Endothelial cell of umbilical vein (primary cell): ENCODE measurements around the gene EEF1AKMT4. TPM values are rescaled to one million over a fixed set of nuclear protein-coding genes. Genes with fewer than 3 reads are reported as not detected.

ENCODE experiments used
- BruUV-seq: library from RNA; stranded (reverse); fragments of 400-500 nt; replicated peaks from 2 replicates; lab custom pipeline; 2021; lab: Mats Ljungman, UMichigan
- CTCF ChIA-PET: fragments of 300-600, 350-600 bp; sonication (Branson Sonifier 250); formaldehyde crosslinking; loops from one replicate; lab custom pipeline; 2021; ENCODE audit warnings: antibody characterized with exemption, inconsistent platforms; lab: Charles Lee
- POLR2A ChIA-PET: fragments of 300-600, 350-600 bp; sonication (Branson Sonifier 250); formaldehyde crosslinking; loops from one replicate; lab custom pipeline; 2021; ENCODE audit warnings: antibody characterized with exemption, inconsistent platforms; lab: Charles Lee
- DNase-seq: peaks from one replicate; pipeline ENCODE4 v3.0.0-alpha.2; 2011; ENCODE audit warnings: low read depth, low spot score
- FAIRE-seq: peaks from 2 replicates; lab custom pipeline; 2011; peaks lifted over from hg19 to GRCh38; lab: Jason Lieb, UNC
- H2AFZ ChIP-seq: 2 replicates; pipeline ENCODE4 v1.6.0; 2012; ENCODE audit warnings: low read depth, low read length, control low read depth, inconsistent platforms
- H3K27ac ChIP-seq: 2 replicates; pipeline ENCODE4 v1.5.1; 2011; ENCODE audit warnings: low read depth, mild to moderate bottlenecking, control low read depth, low read length, moderate library complexity; ENCODE audit not compliant: insufficient read depth
- H3K27me3 ChIP-seq, 2 experiments: 2 replicates each; pipeline versions ENCODE4 v1.6.0 to v1.6.1; 2011; ENCODE audit warnings: low read length in 2 of 2, mixed read lengths in 1 of 2; ENCODE audit not compliant: control insufficient read depth in 2 of 2, insufficient read depth in 2 of 2
- H3K36me3 ChIP-seq, 2 experiments: 2 replicates in 1 of 2; 3 replicates in 1 of 2; pipeline ENCODE4 v1.5.1; 2011; ENCODE audit warnings: low read length in 2 of 2, mild to moderate bottlenecking in 1 of 2, moderate library complexity in 1 of 2; ENCODE audit not compliant: control insufficient read depth in 2 of 2, insufficient read depth in 2 of 2; ENCODE audit errors: extremely low read depth in 1 of 2
- H3K4me1 ChIP-seq: 3 replicates; pipeline ENCODE4 v1.5.1; 2011; ENCODE audit warnings: mild to moderate bottlenecking, low read length; ENCODE audit not compliant: control insufficient read depth, insufficient read depth; ENCODE audit errors: extremely low read depth
- H3K4me2 ChIP-seq: 2 replicates; pipeline ENCODE4 v1.6.1; 2011; ENCODE audit warnings: low read length, control low read depth, mixed read lengths; ENCODE audit not compliant: insufficient read depth
- H3K4me3 ChIP-seq, 3 experiments: fragments of 200-600 bp in 1 of 3; sonication (generic), shearing (Covaris generic) in 1 of 3; replicated peaks in 1 of 3; 2 replicates each; pipeline ENCODE4 v1.5.1; 2011 to 2016; ENCODE audit warnings: control low read depth in 3 of 3, low read length in 3 of 3, mild to moderate bottlenecking in 2 of 3, inconsistent platforms in 1 of 3, low read depth in 1 of 3, moderate library complexity in 1 of 3; ENCODE audit not compliant: insufficient read depth in 1 of 3
- H3K79me2 ChIP-seq: 2 replicates; pipeline ENCODE4 v1.6.0; 2012; ENCODE audit warnings: low read length, inconsistent platforms; ENCODE audit not compliant: control insufficient read depth, insufficient read depth
- H3K9ac ChIP-seq: replicated peaks from 2 replicates; pipeline ENCODE3; 2011; ENCODE audit warnings: low read length, control low read depth; ENCODE audit not compliant: insufficient read depth; ENCODE audit errors: extremely low read depth
- H3K9me1 ChIP-seq: replicated peaks from 3 replicates; pipeline ENCODE4 v1.6.0; 2011; ENCODE audit warnings: mild to moderate bottlenecking, low read length; ENCODE audit not compliant: control insufficient read depth, insufficient read depth; ENCODE audit errors: extremely low read depth
- H3K9me3 ChIP-seq: replicated peaks from 2 replicates; pipeline ENCODE4 v1.5.1; 2012; ENCODE audit warnings: low read length, inconsistent platforms; ENCODE audit not compliant: control insufficient read depth, insufficient read depth
- H4K20me1 ChIP-seq: replicated peaks from 2 replicates; pipeline ENCODE3; 2011; ENCODE audit warnings: mild to moderate bottlenecking, low read length; ENCODE audit not compliant: control insufficient read depth, insufficient read depth; ENCODE audit errors: extremely low read depth
- CTCF ChIP-seq, 2 donors: IDR thresholded peaks; 1 replicate in 1 of 2; 2 replicates in 1 of 2; pipeline ENCODE4 v1.5.1; 2011; ENCODE audit warnings: low read length in 2 of 2, mild to moderate bottlenecking in 2 of 2, moderate library complexity in 2 of 2, control low read depth in 1 of 2, inconsistent platforms in 1 of 2, low read depth in 1 of 2; ENCODE audit not compliant: insufficient read depth in 1 of 2; ENCODE audit errors: extremely low read depth in 1 of 2
- EZH2 ChIP-seq: IDR thresholded peaks from 2 replicates; pipeline ENCODE4 v1.6.1; 2012; ENCODE audit warnings: borderline replicate concordance, low read depth, mild to moderate bottlenecking, moderate library complexity, low read length, inconsistent platforms; ENCODE audit not compliant: severe bottlenecking
- FOS ChIP-seq: IDR thresholded peaks from 2 replicates; pipeline ENCODE4 v1.6.1; 2011; ENCODE audit warnings: mild to moderate bottlenecking, low read length, moderate library complexity, borderline replicate concordance; ENCODE audit not compliant: insufficient read depth
- GATA2 ChIP-seq: IDR thresholded peaks from 2 replicates; pipeline ENCODE4 v1.7.0; 2011; ENCODE audit warnings: low read depth, mild to moderate bottlenecking, moderate library complexity, mixed read lengths, low read length; ENCODE audit not compliant: insufficient read length, insufficient read depth
- JUN ChIP-seq: IDR thresholded peaks from 2 replicates; pipeline ENCODE4 v1.6.1; 2011; ENCODE audit warnings: borderline replicate concordance, low read depth; ENCODE audit not compliant: insufficient read length, insufficient read depth
- MAX ChIP-seq: IDR thresholded peaks from 2 replicates; pipeline ENCODE4 v1.6.1; 2011; ENCODE audit not compliant: insufficient read depth, insufficient read length
- MYC ChIP-seq: IDR thresholded peaks from one replicate; pipeline ENCODE4 v1.6.1; 2011; ENCODE audit warnings: mild to moderate bottlenecking, low read depth, low read length
- POLR2A ChIP-seq: IDR thresholded peaks from 2 replicates; pipeline ENCODE4 v1.6.1; 2012; ENCODE audit warnings: low read depth, mild to moderate bottlenecking, control low read depth, low read length
- POLR2AphosphoS5 ChIP-seq: IDR thresholded peaks from 2 replicates; pipeline ENCODE4 v1.6.1; 2012; ENCODE audit warnings: low read depth, mild to moderate bottlenecking, control low read depth, low read length, moderate library complexity; ENCODE audit not compliant: insufficient read depth
- dilution Hi-C: fragments of 300-500 bp; cut with MboI; formaldehyde crosslinking; loops from one replicate; pipeline ENCODE4 v1.15.0; 2019; ENCODE audit warnings: low sequenced_read_pairs; ENCODE audit not compliant: extremely low pct_ligation_motif_present
- intact Hi-C: fragments of 100-400 bp; cut with micrococcal nuclease; formaldehyde crosslinking; loops from one replicate; pipeline ENCODE4 v1.10.0; 2022
- polyA plus RNA-seq, 4 experiments: library from polyadenylated mRNA; depleted of rRNA in 3 of 4; stranded (reverse) in 3 of 4; unstranded in 1 of 4; fragments of >200 nt; gene quantifications; 2 replicates each; pipeline versions ENCODE4 v1.2.1 to v1.2.3, GENCODE V29; 2011 to 2012; ENCODE audit warnings: missing spikeins in 1 of 4
- total RNA-seq: library from RNA; stranded (reverse); gene quantifications from 2 replicates; pipeline ENCODE4 v1.2.3, GENCODE V29; 2021

EEF1AKMT4 gene
- total and polyA plus RNA-seq, 2 donors (not counting 3 experiments of a cell fraction or from before 2014, with no cell fraction given) = 3.4 to 8.0 TPM

GRCh38 chr3:184211718-184212117 is 37.8 kb upstream of the EEF1AKMT4 start:
- Histone ChIP-seq H3K27me3 (peaks cover under 1 to 8% of the 10 kb centered on the region in 2 experiments), H3K9ac (no peak overlapping the region), H3K36me3 (no peaks in the 10 kb centered on the region), H4K20me1 (no peaks in the 10 kb centered on the region), H3K4me3 (no peak overlapping the region), H3K9me1 (no peaks in the 10 kb centered on the region), H3K9me3 (no peaks in the 10 kb centered on the region), H3K4me2 (no peak overlapping the region), H3K79me2 (no peaks in the 10 kb centered on the region), H3K4me1 (peaks cover 8% of the 10 kb centered on the region), H3K27ac (no peak overlapping the region), H2AFZ (no peak overlapping the region)
- dilution Hi-C loops = no loop called here
- intact Hi-C loops = no loop called here
- TF ChIP-seq CTCF (IDR thresholded peaks at IDR 0.05; ENCODE audit: extremely low read depth in 1 of 2, insufficient read depth in 1 of 2, low read depth in 1 of 2, low read length in 2 of 2) (no peak), FOS (no peak), POLR2A (no peak), MYC (no peak)
- DNase-seq (no peak), FAIRE-seq (peak; percentile 12)
- POLR2A ChIA-PET = no interaction called here
- CTCF ChIA-PET = interaction anchor here (1.7 to 3.6 kb wide), 2 partner anchors 8 to 16 kb away, joined by 5 to 24 read pairs; no protein-coding TSS in a partner anchor
- BruUV-seq = no TSS peak

- CTCF ChIA-PET = interaction anchor here (1.6 to 7.6 kb wide), 2 partner anchors 8 kb away, joined by 5 to 65 read pairs; no protein-coding TSS in a partner anchor
- TF ChIP-seq POLR2A = no peak
- no peak for TF ChIP-seq POLR2AphosphoS5
- no peak for TF ChIP-seq MAX
- TF ChIP-seq EZH2 = no peak
- no peak for TF ChIP-seq CTCF (IDR thresholded peaks at IDR 0.05; ENCODE audit: extremely low read depth in 1 of 2, insufficient read depth in 1 of 2, low read depth in 1 of 2, low read length in 2 of 2)
- TF ChIP-seq JUN = no peak
- no peak for TF ChIP-seq FOS
- TF ChIP-seq GATA2 = no peak
- TF ChIP-seq MYC = no peak
- dilution Hi-C loops = no loop called here
Observed at GRCh38 chr3:184218814-184219213, 30.7 kb upstream of the EEF1AKMT4 start.

More at GRCh38 chr3:184218814-184219213, 30.7 kb upstream of the EEF1AKMT4 start:
- no peaks in the 10 kb centered on the region for H3K36me3 ChIP-seq
- intact Hi-C loops = no loop called here
- H3K4me2 ChIP-seq = no peak overlapping the region
- DNase-seq (no peak), FAIRE-seq (no peak)
- H3K9ac ChIP-seq = no peak overlapping the region
- H3K27me3 ChIP-seq = peaks cover 0 to 2% of the 10 kb centered on the region in 2 experiments
- no peak overlapping the region for H3K4me3 ChIP-seq
- POLR2A ChIA-PET = no interaction called here
- H3K4me1 ChIP-seq = peaks cover 8% of the 10 kb centered on the region
- H4K20me1 ChIP-seq = no peaks in the 10 kb centered on the region
- BruUV-seq = no TSS peak
- H2AFZ ChIP-seq = no peak overlapping the region
- no peaks in the 10 kb centered on the region for H3K79me2 ChIP-seq
- no peaks in the 10 kb centered on the region for H3K9me1 ChIP-seq
- H3K9me3 ChIP-seq = no peaks in the 10 kb centered on the region
- no peak overlapping the region for H3K27ac ChIP-seq
